Mucosa of rectum (tissue), 2 donors: ENCODE data around the gene ACTN3.
"Not testable (repeated sequence)": the region's sequence is repeated elsewhere in the genome, so short reads cannot be mapped to it uniquely, and the experiment has no call there.

Experiments used
- H3K27ac ChIP-seq, 2 donors: one replicate each; pipeline ENCODE4 v1.7.0; 2013; ENCODE audit warnings: inconsistent platforms in 2 of 2, low read depth in 2 of 2, low read length in 2 of 2
- H3K27me3 ChIP-seq, 2 donors: one replicate each; pipeline ENCODE4 v1.7.0; 2013; ENCODE audit warnings: low read length in 2 of 2; ENCODE audit not compliant: control insufficient read depth in 2 of 2, insufficient read depth in 2 of 2
- H3K36me3 ChIP-seq, 2 donors: one replicate each; pipeline ENCODE4 v1.7.0; 2013; ENCODE audit warnings: low read length in 2 of 2; ENCODE audit not compliant: control insufficient read depth in 2 of 2, insufficient read depth in 2 of 2
- H3K4me1 ChIP-seq, 2 donors: one replicate each; pipeline ENCODE4 v1.7.0; 2013; ENCODE audit warnings: low read length in 2 of 2, mild to moderate bottlenecking in 1 of 2; ENCODE audit not compliant: control insufficient read depth in 2 of 2, insufficient read depth in 2 of 2
- H3K4me3 ChIP-seq, 2 donors: one replicate each; pipeline ENCODE4 v1.7.0; 2013; ENCODE audit warnings: low read length in 2 of 2
- H3K9ac ChIP-seq, 2 donors: one replicate each; pipeline ENCODE4 v1.7.0; 2013; ENCODE audit warnings: low read length in 2 of 2, low read depth in 1 of 2, mild to moderate bottlenecking in 1 of 2
- H3K9me3 ChIP-seq, 2 donors: one replicate each; pipeline ENCODE4 v1.7.0; 2013; ENCODE audit warnings: low read length in 2 of 2; ENCODE audit not compliant: control insufficient read depth in 2 of 2
- donor health status: healthy.
- donor health status: Normal muscosa, but diverticular disease.

Gene ACTN3

DNA sequence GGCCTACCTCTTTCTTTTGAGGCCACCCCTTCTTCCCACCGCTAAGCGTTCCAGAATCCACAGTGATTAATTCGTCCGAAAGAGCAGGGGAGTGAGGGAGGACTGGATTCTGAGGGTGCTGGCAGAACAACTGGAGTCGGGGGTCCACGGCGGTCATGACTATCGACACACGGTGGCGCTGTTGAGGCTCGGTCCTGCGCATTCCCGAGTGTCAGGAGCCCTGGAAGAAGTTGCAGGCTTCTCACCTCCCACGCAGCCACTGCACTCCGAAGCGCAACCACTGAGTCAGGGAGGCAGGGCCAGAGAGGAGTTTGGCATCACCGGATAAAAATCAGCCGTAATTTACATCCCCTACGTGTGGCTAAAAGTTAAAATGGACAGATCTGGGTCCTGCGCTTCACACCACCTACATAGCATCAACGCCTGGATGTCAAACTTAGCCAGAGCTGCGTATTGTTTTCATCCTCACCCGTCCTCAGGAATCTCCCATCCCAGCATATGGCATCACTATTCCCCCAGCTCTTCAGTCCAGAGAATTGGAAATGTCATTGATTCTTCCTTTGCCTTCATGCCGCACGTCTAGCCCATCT is 32.4 kb downstream of the ACTN3 start:
- Histone ChIP-seq H3K9ac (no peak overlapping the region), H3K27ac (no peak overlapping the region), H3K9me3 (peaks cover 0 to 2% of the 10 kb centered on the region in 2 donors), H3K27me3 (peaks cover 0 to 3% of the 10 kb centered on the region in 2 donors), H3K4me3 (no peak overlapping the region), H3K36me3 (no peaks in the 10 kb centered on the region), H3K4me1 (peaks cover 0 to 4% of the 10 kb centered on the region in 2 donors)

DNA sequence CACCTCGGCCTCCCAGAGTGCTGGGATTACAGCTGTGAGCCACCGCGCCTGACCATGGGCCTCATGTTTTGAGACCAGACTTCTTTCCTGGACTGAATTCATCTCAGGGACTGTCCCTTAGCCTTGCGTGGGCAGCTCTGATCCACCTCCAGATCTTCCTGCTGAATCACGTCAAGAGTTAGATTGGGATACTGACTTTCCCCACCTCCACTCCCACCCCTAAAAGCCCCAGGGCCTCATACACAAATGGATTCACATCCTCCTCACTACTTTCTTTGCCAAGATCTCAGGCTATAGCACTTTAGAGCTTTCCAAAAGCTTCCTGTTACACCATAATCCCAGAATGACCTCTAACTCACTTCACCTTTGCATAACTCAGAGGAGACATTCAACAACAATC is 34.1 kb downstream of the ACTN3 start:
- no peaks in the 10 kb centered on the region for H3K36me3 ChIP-seq
- H3K4me1 ChIP-seq: peaks cover 0 to 4% of the 10 kb centered on the region in 2 donors
- H3K9ac ChIP-seq: no peak overlapping the region

DNA sequence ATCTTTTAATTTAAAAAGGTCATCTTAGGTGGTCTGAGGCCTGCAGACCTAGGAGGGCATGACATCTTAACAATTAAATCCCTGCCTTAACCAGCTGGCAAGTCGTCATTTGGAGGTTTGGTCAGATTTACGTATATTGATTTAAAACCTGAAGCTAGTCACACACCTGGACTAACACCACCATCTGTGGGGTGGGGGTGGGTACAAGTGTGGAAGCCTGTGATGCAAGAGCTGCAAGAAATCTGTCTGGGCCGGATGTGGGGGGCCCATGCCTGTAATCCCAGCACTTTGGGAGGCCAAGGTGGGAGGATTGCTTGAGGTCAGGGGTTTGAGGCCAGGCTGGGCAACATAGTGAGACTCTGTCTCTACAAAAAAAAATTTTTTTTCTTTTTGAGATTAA is 34.6 kb downstream of the ACTN3 start:
- H3K4me1 ChIP-seq: peaks cover 0 to 4% of the 10 kb centered on the region in 2 donors
- peaks cover 0 to 3% of the 10 kb centered on the region in 2 donors for H3K27me3 ChIP-seq
- H3K27ac ChIP-seq: no peak overlapping the region
- no peak overlapping the region for H3K9ac ChIP-seq
- no peaks in the 10 kb centered on the region for H3K36me3 ChIP-seq
- peaks cover 0 to 2% of the 10 kb centered on the region in 2 donors for H3K9me3 ChIP-seq
- H3K4me3 ChIP-seq: no peak overlapping the region

More for the DNA sequence above, 34.1 kb downstream of the ACTN3 start:
- H3K9me3 ChIP-seq: peaks cover 0 to 2% of the 10 kb centered on the region in 2 donors
- H3K4me3 ChIP-seq: no peak overlapping the region
- no peak overlapping the region for H3K27ac ChIP-seq
- peaks cover 0 to 3% of the 10 kb centered on the region in 2 donors for H3K27me3 ChIP-seq

DNA sequence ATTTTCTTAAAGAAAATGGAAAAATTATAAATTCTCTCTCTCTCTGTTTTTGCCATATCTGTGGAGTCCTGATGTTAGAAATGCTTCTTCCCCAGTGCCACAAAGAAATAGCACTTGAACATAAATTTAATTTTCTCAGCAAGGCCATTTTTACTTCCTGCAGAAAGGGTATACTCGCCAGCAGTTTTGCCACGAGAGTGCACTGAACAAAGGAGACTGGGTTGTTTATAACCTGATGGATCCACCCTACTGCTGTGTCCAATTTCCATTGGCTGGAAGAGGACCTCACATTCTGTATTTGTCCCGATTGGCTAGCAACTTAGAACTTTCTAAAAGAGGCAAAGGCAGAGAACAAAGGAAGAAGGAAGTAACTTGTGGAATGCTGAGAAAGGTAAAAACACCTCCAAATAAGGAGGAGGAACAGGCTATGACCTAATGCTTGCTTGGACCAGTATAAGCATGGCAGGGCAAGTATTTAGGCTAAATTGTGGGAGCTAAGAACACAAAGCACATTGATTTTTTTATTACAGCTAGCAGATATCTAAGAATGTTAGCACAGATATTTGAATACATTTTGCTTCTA is 36.0 kb downstream of the ACTN3 start:
- not testable (repeated sequence) for H3K36me3 ChIP-seq, H3K9ac ChIP-seq, H3K9me3 ChIP-seq, H3K4me3 ChIP-seq, H3K4me1 ChIP-seq, H3K27ac ChIP-seq, H3K27me3 ChIP-seq

DNA sequence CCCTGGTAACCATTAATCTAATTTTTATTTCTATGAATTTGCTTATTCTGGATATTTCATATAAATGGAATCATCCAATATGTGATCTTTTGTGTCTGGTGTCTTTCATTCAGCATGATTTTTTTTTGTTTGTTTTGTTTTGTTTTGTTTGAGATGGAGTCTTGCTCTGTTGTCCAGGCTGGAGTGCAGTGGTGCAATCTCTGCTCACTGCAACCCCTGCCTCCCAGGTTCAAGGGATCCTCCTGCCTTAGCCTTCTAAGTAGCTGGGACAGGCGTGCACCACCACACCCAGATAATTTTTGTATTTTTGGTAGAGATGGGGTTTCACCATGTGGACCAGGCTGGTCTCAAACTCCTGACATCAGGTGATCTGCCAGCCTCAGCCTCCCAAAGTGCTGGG is 38.7 kb downstream of the ACTN3 start:
- H3K4me3 ChIP-seq, H3K9ac ChIP-seq, H3K27me3 ChIP-seq, H3K27ac ChIP-seq, H3K4me1 ChIP-seq, H3K9me3 ChIP-seq, H3K36me3 ChIP-seq: not testable (repeated sequence)

DNA sequence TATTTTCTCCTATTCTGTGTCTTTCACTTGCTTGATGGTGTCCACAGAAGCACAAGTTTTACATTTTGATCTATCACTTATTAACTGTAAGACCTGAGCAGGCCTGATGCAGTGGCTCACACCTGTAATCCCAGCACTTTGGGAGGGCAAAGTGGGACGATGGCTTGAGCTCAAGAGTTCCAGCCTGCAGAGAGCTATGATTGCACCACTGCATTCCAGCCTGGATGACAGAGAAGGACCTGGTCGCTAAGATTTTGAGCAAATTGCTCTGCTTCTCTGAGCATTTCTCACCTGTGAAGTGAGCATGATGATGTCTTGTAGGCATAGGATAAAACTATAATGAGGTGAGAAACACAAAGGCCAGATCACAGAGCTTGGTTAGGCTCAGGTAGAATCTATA is 39.4 kb downstream of the ACTN3 start:
- H3K9me3 ChIP-seq: peaks cover 0 to 2% of the 10 kb centered on the region in 2 donors
- H3K4me3 ChIP-seq: no peak overlapping the region
- H3K27me3 ChIP-seq: no peaks in the 10 kb centered on the region
- no peak overlapping the region for H3K27ac ChIP-seq
- H3K9ac ChIP-seq: no peak overlapping the region
- H3K36me3 ChIP-seq: no peaks in the 10 kb centered on the region
- no peaks in the 10 kb centered on the region for H3K4me1 ChIP-seq

DNA sequence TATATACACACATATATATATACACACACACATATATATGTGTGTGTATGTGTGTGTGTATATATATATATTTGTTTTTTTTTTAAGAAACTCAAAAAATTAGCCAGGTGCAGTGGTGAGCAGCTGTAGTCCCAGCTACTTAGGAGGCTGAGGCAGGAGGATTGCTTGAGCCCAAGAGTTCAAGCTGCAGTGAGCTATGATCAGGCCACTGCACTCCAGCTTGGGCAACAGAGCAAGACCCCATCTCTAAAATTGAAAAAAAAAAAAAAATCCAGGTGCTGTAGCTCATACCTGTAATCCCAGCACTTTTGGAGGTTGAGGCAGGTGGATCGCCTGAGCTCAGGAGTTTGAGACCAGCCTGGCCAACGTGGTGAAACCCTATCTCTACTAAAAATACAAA is 42.6 kb downstream of the ACTN3 start:
- H3K36me3 ChIP-seq, H3K4me3 ChIP-seq, H3K9ac ChIP-seq, H3K9me3 ChIP-seq, H3K27ac ChIP-seq, H3K27me3 ChIP-seq: not testable (repeated sequence)
- H3K4me1 ChIP-seq: peaks cover 7 to 16% of the 10 kb centered on the region in 2 donors

DNA sequence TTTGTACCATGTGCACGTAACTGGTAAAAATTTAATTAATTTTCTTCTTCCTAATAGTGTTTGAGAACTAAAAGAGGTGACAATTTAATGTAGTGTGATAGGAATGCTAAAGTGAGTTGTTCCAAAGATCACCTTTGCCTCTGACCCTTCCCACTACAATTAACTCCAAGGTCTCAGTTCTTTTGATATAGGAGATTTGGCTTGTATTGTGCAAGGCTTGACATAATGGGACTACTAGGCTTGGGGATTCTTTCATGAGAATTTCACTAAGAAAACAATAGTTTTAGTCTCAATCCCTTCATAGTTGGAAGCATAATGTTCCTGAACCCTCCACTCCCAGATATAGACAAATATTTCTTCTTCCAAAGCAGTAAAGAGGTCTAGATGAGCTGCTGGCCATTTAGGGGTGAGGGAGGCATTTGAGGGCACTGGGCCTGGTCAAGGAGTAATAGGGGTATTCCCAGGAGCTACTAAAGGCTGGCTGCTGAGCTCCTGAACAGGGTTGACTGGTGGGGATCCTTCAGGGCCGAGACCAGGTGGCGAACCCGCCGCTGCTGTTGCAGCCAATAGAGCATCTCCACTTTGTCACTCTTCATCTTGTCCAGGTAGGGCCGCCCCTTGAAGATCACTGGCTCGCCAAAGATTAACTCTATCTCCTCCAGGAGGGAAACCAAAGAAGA is 43.4 kb downstream of the ACTN3 start:
- H3K9me3 ChIP-seq: no peaks in the 10 kb centered on the region
- H3K36me3 ChIP-seq: no peaks in the 10 kb centered on the region
- no peaks in the 10 kb centered on the region for H3K27me3 ChIP-seq
- H3K4me1 ChIP-seq: peaks cover 10 to 20% of the 10 kb centered on the region in 2 donors
- no peak overlapping the region for H3K4me3 ChIP-seq
- no peak overlapping the region for H3K27ac ChIP-seq
- no peak overlapping the region for H3K9ac ChIP-seq

DNA sequence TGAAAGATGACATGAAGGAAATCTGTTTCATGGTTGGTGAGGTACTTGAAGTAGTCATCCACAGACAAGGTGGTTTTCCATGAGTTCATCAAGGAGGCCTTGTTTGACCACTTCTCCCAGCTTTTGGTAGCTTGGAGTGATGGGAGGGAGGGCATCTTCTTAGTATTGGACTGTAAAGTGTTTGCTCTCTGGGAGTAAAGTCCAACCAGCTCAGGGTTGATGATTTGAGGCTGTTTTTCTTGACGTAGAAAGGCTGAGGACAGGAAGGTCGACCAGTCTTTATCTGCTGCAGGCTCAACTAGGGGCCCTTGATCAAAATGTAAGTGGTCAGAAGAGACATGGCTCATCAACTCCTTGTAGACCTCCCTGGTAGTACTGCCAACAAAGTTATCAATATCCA is 44.5 kb downstream of the ACTN3 start:
- Histone ChIP-seq H3K4me3 (no peak overlapping the region), H3K9ac (no peak overlapping the region), H3K27me3 (no peaks in the 10 kb centered on the region), H3K27ac (no peak overlapping the region), H3K36me3 (no peaks in the 10 kb centered on the region), H3K4me1 (peaks cover 10 to 26% of the 10 kb centered on the region in 2 donors), H3K9me3 (no peaks in the 10 kb centered on the region)

DNA sequence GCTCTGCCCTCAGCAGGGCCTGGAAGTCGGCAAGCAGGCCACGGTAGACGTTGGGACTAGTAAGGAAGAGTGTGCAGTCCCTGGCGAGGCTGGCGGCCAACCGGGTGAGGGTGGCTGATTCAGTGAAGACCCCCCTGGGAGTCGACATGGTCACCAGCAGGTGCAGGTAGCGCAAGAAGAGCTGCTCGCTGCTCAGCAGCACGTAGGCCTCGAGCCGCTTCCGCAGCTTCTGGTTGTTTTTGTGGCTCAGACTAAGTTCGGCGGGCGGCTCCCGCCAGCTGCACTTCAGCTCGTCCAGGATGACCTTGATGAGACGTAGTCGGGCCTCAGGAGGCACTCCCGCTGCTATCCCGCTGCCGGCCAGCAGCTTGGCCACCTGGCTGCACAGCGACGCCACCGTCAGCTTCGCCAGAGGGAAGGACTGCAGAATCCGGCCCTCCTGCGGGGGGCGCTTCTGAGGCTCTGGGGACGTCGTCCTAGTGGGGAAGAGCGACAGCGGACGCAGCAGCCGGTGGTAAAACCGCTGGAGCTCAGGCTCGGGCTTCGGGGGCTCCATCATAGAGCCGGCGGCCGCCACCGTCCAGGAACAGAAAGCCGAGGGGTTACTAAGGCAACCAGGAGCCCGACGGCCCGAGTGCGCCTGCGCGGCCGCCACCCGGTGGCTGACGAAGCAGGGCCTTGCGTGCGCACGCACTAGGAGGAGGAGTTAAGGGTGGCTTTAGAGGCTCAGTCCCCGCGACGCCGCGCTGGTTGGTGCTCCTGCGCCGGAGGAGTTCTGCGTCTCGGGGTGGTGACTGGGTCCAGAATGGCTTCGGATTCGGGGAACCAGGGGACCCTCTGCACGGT is 46.0 kb downstream of the ACTN3 start, which contains the start of the genes CCDC87 and CCS:
Gene CCDC87, minus strand, starts transcription at position 607 of the 846 bp plus-strand sequence. Its CDS starts 48 bp downstream, at position 559.
Gene CCS, plus strand, starts transcription at position 729 of the 846 bp plus-strand sequence. Its CDS starts 77 bp downstream, at position 806.
- Histone ChIP-seq H3K4me1 (peaks cover 10 to 26% of the 10 kb centered on the region in 2 donors), H3K27me3 (no peaks in the 10 kb centered on the region), H3K36me3 (no peaks in the 10 kb centered on the region), H3K27ac (peak within 1 kb of the TSS; percentile 66 to 76), H3K9ac (peak within 1 kb of the TSS; percentile 92 to 96), H3K4me3 (peak within 1 kb of the TSS; percentile 68 to 93), H3K9me3 (no peaks in the 10 kb centered on the region)
